MCF 10A (cell line): ENCODE data around the gene CCDC184. TPM values are rescaled to one million over a fixed set of nuclear protein-coding genes. Genes with fewer than 3 reads are reported as not detected.

ENCODE experiments used
- BruUV-seq: library from RNA; stranded (reverse); fragments of 400-500 nt; replicated peaks from 2 replicates; lab custom pipeline; 2021; lab: Mats Ljungman, UMichigan
- CTCF ChIA-PET: fragments of 300-600 bp; sonication (Branson Sonifier 250); formaldehyde crosslinking; extraction: SDS; loops from one replicate; lab custom pipeline; 2021; ENCODE audit warnings: antibody characterized with exemption, inconsistent platforms; lab: Yijun Ruan, JAX
- POLR2A ChIA-PET: fragments of 300-600, 350-650 bp; sonication (Branson Sonifier 250); formaldehyde crosslinking; extraction: SDS; loops from one replicate; lab custom pipeline; 2020; ENCODE audit warnings: antibody characterized with exemption, inconsistent platforms; lab: Yijun Ruan, JAX
- DNase-seq: peaks from one replicate; pipeline ENCODE4 v3.0.0-alpha.2; 2018; ENCODE audit not compliant: unreplicated experiment
- H3K27ac Mint-ChIP-seq: one replicate; pipeline ENCODE4 v1.8.0; 2022; ENCODE audit warnings: mild to moderate bottlenecking, low read depth, mixed read lengths; ENCODE audit not compliant: unreplicated experiment
- H3K27me3 Mint-ChIP-seq: one replicate; pipeline ENCODE4 v1.8.0; 2022; ENCODE audit warnings: mixed read lengths; ENCODE audit not compliant: insufficient read depth, unreplicated experiment
- H3K36me3 Mint-ChIP-seq: one replicate; pipeline ENCODE4 v1.8.0; 2022; ENCODE audit warnings: mild to moderate bottlenecking, moderate library complexity, mixed read lengths; ENCODE audit not compliant: insufficient read depth, unreplicated experiment
- H3K4me1 Mint-ChIP-seq: one replicate; pipeline ENCODE4 v1.8.0; 2022; ENCODE audit warnings: mixed read lengths; ENCODE audit not compliant: insufficient read depth, unreplicated experiment
- H3K4me3 Mint-ChIP-seq: one replicate; pipeline ENCODE4 v1.8.0; 2022; ENCODE audit warnings: mild to moderate bottlenecking, moderate library complexity, mixed read lengths; ENCODE audit not compliant: unreplicated experiment
- H3K9me3 Mint-ChIP-seq: one replicate; pipeline ENCODE4 v1.8.0; 2022; ENCODE audit warnings: mixed read lengths; ENCODE audit not compliant: unreplicated experiment
- intact Hi-C: fragments of 100-400 bp; cut with micrococcal nuclease; formaldehyde crosslinking; loops from 2 replicates; pipeline ENCODE4 v1.14.1; 2022
- total RNA-seq: library from RNA; stranded (reverse); gene quantifications from 2 replicates; pipeline ENCODE4 v1.2.3, GENCODE V29; 2022
- TF ChIP-seq, protein P1 (sequence below): fragments of 200-600 bp; IDR thresholded peaks from one replicate; pipeline ENCODE4 v1.8.0; 2022; ENCODE audit warnings: antibody characterized with exemption, mild to moderate bottlenecking; ENCODE audit not compliant: unreplicated experiment

CCDC184 gene
- total RNA-seq, 1 experiment from 2014 or later, result not detected

DNA sequence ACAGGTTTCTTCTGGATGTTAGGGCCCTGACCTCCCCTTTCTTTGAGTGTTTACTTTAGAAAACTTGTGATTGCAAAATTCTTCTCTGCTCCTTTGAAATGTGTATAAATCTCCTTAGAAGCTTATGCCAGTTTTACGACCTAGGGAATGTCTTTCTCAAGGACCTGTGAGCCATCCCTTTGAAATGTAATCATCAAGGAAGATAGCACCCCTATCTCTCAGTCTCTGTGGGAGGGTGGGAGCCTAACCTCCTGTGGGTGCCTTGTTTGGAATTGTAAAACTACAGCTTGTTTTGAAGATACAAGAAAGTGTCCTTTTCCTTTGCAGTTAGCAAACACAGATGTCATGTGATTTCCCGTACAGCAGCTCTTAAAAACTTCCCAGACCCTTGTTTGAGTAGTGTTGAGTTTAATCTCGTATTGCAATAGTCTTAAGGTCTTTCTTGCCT lies 16.4 kb downstream of the CCDC184 start:
- CTCF ChIA-PET, result interaction anchor here (0.6 to 4.0 kb wide), 4 partner anchors 11 to 290 kb away, joined by 3 to 30 read pairs (median 4); no protein-coding TSS in a partner anchor
- DNase-seq, result no peak

DNA sequence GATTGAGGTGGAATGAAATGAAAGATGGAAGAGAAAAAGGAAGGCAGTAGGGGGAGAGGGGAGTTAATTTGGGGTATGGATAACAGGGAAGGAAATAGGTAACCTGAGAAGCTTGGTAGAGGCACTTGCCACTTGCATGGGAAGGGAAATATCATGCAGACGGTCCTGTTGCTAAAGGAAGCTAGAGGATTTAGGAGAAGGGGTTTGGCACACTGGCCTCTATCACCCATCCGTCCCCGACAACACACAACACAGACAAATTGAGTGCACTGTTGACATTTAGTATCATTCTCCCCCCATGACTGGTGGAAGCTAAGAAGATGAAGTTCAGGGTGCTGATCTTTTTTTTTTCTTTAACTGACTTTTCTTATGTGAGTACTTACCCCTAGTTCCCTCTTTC lies 17.6 kb downstream of the CCDC184 start:
- H3K4me3 Mint-ChIP-seq, result no peak overlapping the region
- no TSS peak for BruUV-seq
- ChIA-PET CTCF (interaction anchor here (0.6 kb wide), 1 partner anchor 117 kb away, joined by 3 read pairs; no protein-coding TSS in a partner anchor), POLR2A (no interaction called here)
- intact Hi-C loops, result no loop called here
- DNase-seq, result no peak
- peaks cover 6% of the 10 kb centered on the region for H3K9me3 Mint-ChIP-seq
- TF ChIP-seq, protein P1, sequence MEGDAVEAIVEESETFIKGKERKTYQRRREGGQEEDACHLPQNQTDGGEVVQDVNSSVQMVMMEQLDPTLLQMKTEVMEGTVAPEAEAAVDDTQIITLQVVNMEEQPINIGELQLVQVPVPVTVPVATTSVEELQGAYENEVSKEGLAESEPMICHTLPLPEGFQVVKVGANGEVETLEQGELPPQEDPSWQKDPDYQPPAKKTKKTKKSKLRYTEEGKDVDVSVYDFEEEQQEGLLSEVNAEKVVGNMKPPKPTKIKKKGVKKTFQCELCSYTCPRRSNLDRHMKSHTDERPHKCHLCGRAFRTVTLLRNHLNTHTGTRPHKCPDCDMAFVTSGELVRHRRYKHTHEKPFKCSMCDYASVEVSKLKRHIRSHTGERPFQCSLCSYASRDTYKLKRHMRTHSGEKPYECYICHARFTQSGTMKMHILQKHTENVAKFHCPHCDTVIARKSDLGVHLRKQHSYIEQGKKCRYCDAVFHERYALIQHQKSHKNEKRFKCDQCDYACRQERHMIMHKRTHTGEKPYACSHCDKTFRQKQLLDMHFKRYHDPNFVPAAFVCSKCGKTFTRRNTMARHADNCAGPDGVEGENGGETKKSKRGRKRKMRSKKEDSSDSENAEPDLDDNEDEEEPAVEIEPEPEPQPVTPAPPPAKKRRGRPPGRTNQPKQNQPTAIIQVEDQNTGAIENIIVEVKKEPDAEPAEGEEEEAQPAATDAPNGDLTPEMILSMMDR, result no peak
- H3K27ac Mint-ChIP-seq, result no peak overlapping the region
- peaks cover 7% of the 10 kb centered on the region for H3K4me1 Mint-ChIP-seq
- H3K36me3 Mint-ChIP-seq, result no peaks in the 10 kb centered on the region
- peaks cover 49% of the 10 kb centered on the region for H3K27me3 Mint-ChIP-seq

More for the DNA sequence above, 16.4 kb downstream of the CCDC184 start:
- Mint-ChIP-seq H3K36me3 (no peaks in the 10 kb centered on the region), H3K4me1 (peaks cover 7% of the 10 kb centered on the region), H3K4me3 (no peak overlapping the region), H3K27me3 (peaks cover 56% of the 10 kb centered on the region), H3K27ac (no peak overlapping the region), H3K9me3 (peaks cover 6% of the 10 kb centered on the region)
- TF ChIP-seq, protein P1, result no peak
- BruUV-seq, result no TSS peak
- intact Hi-C loops, result no loop called here
- POLR2A ChIA-PET, result interaction anchor here (0.7 kb wide), 1 partner anchor 12 kb away, joined by 3 read pairs; no protein-coding TSS in a partner anchor

DNA sequence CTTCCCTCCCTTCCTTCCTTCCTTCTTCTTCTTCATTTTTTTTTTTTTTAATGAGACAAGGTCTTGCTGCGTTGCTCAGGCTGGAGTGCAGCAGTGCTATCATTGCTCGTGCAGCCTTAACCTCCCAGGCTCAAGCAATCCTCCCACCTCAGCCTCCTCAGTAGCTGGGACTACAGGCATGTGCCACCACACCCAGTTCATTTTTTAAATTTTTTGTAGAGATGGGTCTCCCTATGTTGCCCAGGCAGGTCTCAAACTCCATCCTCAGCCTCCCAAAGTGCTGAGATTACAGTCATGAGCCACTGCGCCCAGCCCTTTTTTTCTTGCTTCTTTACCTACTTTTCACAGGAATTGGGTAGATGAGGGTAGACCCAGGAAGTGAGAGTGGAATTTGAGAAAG lies 18.1 kb downstream of the CCDC184 start:
- intact Hi-C loops, result no loop called here
- ChIA-PET CTCF (interaction anchor here (0.6 to 0.7 kb wide), 2 partner anchors 103 to 118 kb away, joined by 3 read pairs; no protein-coding TSS in a partner anchor), POLR2A (no interaction called here)

DNA sequence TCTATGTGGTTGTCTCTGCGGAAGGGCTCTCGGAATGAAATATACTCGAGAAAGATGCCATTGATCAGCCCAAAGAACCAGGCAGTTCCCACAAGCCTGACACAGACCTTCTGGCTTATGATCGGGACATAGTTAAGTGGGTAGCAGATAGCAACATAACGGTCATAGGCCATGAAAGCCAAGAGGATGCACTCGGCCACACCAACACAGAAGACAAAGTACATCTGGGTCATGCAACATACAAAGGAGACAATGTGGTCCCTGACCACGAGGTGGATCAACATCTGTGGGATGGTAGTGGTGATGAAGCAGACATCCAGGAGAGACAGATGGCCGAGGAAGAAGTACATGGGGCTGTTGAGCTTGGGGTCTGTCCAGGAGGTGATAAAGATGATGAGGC lies 19.3 kb downstream of the CCDC184 start:
- no TSS peak for BruUV-seq
- peaks cover 6% of the 10 kb centered on the region for H3K9me3 Mint-ChIP-seq
- H3K36me3 Mint-ChIP-seq, result no peaks in the 10 kb centered on the region
- no peak overlapping the region for H3K27ac Mint-ChIP-seq
- no peak overlapping the region for H3K4me3 Mint-ChIP-seq
- intact Hi-C loops, result no loop called here
- TF ChIP-seq, protein P1, result no peak
- H3K4me1 Mint-ChIP-seq, result peaks cover 1% of the 10 kb centered on the region
- peaks cover 49% of the 10 kb centered on the region for H3K27me3 Mint-ChIP-seq
- ChIA-PET POLR2A (no interaction called here), CTCF (interaction anchor here (0.9 to 1.2 kb wide), 2 partner anchors 14 to 415 kb away, joined by 3 to 5 read pairs; no protein-coding TSS in a partner anchor)
- no peak for DNase-seq

More for the DNA sequence above, 18.1 kb downstream of the CCDC184 start:
- H3K27ac Mint-ChIP-seq, result no peak overlapping the region
- peaks cover 49% of the 10 kb centered on the region for H3K27me3 Mint-ChIP-seq
- H3K36me3 Mint-ChIP-seq, result no peaks in the 10 kb centered on the region
- BruUV-seq, result no TSS peak
- DNase-seq, result no peak
- H3K9me3 Mint-ChIP-seq, result peaks cover 6% of the 10 kb centered on the region
- peaks cover 7% of the 10 kb centered on the region for H3K4me1 Mint-ChIP-seq
- TF ChIP-seq, protein P1, result no peak
- no peak overlapping the region for H3K4me3 Mint-ChIP-seq
